Measurements from ENCODE around the gene POU6F1.

GRCh38 chr12:51217968-51218606 is at the start of gene POU6F1:
- TF ChIP-seq POLR2A (IDR thresholded peaks at IDR 0.05; ENCODE audit: control extremely low read depth in 1 of 2, low read depth in 2 of 2, low read length in 2 of 2) (peak in 1 of 2 experiments; percentile 62; a peak in 1 of 3 replicates), CTCF (IDR thresholded peaks at IDR 0.05; ENCODE audit: control extremely low read depth in 1 of 3, insufficient read depth in 1 of 3, low read depth in 1 of 3, low read length in 3 of 3) (peak; percentile 29 to 56 (median 48)), EGR1 (IDR thresholded peaks at IDR 0.05; ENCODE audit: borderline replicate concordance, low read depth, low read length) (no peak), JUN (IDR thresholded peaks at IDR 0.05; ENCODE audit: low read depth, low read length) (no peak), EZH2 (IDR thresholded peaks at IDR 0.05; ENCODE audit: low read depth, low read length, severe bottlenecking) (no peak), SIN3A (conservative IDR thresholded peaks at IDR 0.05 in 1 of 2, IDR thresholded peaks at IDR 0.05 in 1 of 2; ENCODE audit: low read depth in 1 of 2, low read length in 2 of 2) (peak in 1 of 2 experiments; percentile 34; a peak in 1 of 4 replicates), POLR2AphosphoS5 (IDR thresholded peaks at IDR 0.05; ENCODE audit: low read depth, low read length) (peak; percentile 55), CHD2 (IDR thresholded peaks at IDR 0.05; ENCODE audit: low read length) (no peak)

Data from H1 (cell line).